Tibial artery (tissue), 4 donors: ENCODE data around the gene CSPG5.

ENCODE experiments used
- DNase-seq, 2 donors: peaks; one replicate each; pipeline ENCODE4 v3.0.0-alpha.2; 2019
- H3K27ac ChIP-seq, 2 donors: fragments of 200-600 bp; sonication (generic) in 1 of 2; 1 replicate in 1 of 2; 2 replicates in 1 of 2; pipeline ENCODE4 v1.5.1; 2018 to 2019; ENCODE audit warnings: mild to moderate bottlenecking in 1 of 2
- H3K27me3 ChIP-seq, 2 donors: fragments of 200-600 bp; sonication (generic) in 1 of 2; one replicate each; pipeline versions ENCODE4 v1.5.1 to v1.6.0; 2016 to 2019
- H3K36me3 ChIP-seq, 3 donors: fragments of 200-600 bp; sonication (generic) in 2 of 3; one replicate each; pipeline ENCODE4 v1.5.1; 2016 to 2019; ENCODE audit warnings: mild to moderate bottlenecking in 2 of 3
- H3K4me1 ChIP-seq, 4 donors: fragments of 200-600 bp; sonication (generic) in 2 of 4; 1 replicate in 3 of 4; 2 replicates in 1 of 4; pipeline ENCODE4 v1.5.1; 2016 to 2019
- H3K4me3 ChIP-seq, 2 donors: fragments of 200-600 bp; sonication (generic) in 1 of 2; 1 replicate in 1 of 2; 2 replicates in 1 of 2; pipeline ENCODE4 v1.5.1; 2018 to 2019; ENCODE audit warnings: mild to moderate bottlenecking in 2 of 2
- H3K9me3 ChIP-seq, 3 donors: fragments of 200-600 bp; sonication (generic) in 1 of 3; one replicate each; pipeline ENCODE4 v1.5.1; 2016 to 2019
- CTCF ChIP-seq, 2 experiments: fragments of 200-600 bp in 1 of 2; fragments of 450-650 bp in 1 of 2; IDR thresholded peaks; one replicate each; pipeline ENCODE4 v1.5.1; 2017 to 2019; ENCODE audit warnings: antibody characterized with exemption in 2 of 2, mild to moderate bottlenecking in 1 of 2, moderate library complexity in 1 of 2
- intact Hi-C: fragments of 100-400 bp; cut with DNase I; formaldehyde crosslinking; loops from one replicate; pipeline ENCODE4 v1.15.0; 2023; ENCODE audit warnings: low total_unique reads

Gene CSPG5

GRCh38 chr3:47586746-47587145 lies 8.1 kb upstream of the CSPG5 start:
- TF ChIP-seq CTCF (IDR thresholded peaks at IDR 0.05), result no peak
- Histone ChIP-seq H3K36me3 (peaks cover 27 to 64% (median 58%) of the 10 kb centered on the region in 3 donors), H3K9me3 (no peaks in the 10 kb centered on the region), H3K4me1 (no peaks in the 10 kb centered on the region), H3K4me3 (no peak overlapping the region), H3K27ac (no peak overlapping the region), H3K27me3 (no peaks in the 10 kb centered on the region)
- DNase-seq, result no peak
- intact Hi-C loops, result no loop called here

GRCh38 chr3:47583320-47584075 lies 4.8 kb upstream of the CSPG5 start:
- TF ChIP-seq CTCF (IDR thresholded peaks at IDR 0.05), result no peak
- DNase-seq, result no peak
- no peak overlapping the region for H3K27ac ChIP-seq
- no peaks in the 10 kb centered on the region for H3K27me3 ChIP-seq
- intact Hi-C loops, result no loop called here
- H3K4me1 ChIP-seq, result peaks cover 0 to 7% (median 6%) of the 10 kb centered on the region in 4 donors
- H3K9me3 ChIP-seq, result no peaks in the 10 kb centered on the region
- peaks cover 8 to 38% (median 35%) of the 10 kb centered on the region in 3 donors for H3K36me3 ChIP-seq
- H3K4me3 ChIP-seq, result no peak overlapping the region

- H3K36me3 ChIP-seq, result peaks cover 0 to 21% (median 20%) of the 10 kb centered on the region in 3 donors
- H3K27me3 ChIP-seq, result no peaks in the 10 kb centered on the region
- intact Hi-C loops, result no loop called here
- DNase-seq, result no peak
- H3K9me3 ChIP-seq, result no peaks in the 10 kb centered on the region
- H3K27ac ChIP-seq, result no peak overlapping the region
- H3K4me3 ChIP-seq, result no peak overlapping the region
- no peak for TF ChIP-seq CTCF (IDR thresholded peaks at IDR 0.05)
- H3K4me1 ChIP-seq, result peaks cover 0 to 19% (median 16%) of the 10 kb centered on the region in 4 donors
These were observed 3.2 kb upstream of the CSPG5 start for GRCh38 chr3:47581835-47582234.

DNA sequence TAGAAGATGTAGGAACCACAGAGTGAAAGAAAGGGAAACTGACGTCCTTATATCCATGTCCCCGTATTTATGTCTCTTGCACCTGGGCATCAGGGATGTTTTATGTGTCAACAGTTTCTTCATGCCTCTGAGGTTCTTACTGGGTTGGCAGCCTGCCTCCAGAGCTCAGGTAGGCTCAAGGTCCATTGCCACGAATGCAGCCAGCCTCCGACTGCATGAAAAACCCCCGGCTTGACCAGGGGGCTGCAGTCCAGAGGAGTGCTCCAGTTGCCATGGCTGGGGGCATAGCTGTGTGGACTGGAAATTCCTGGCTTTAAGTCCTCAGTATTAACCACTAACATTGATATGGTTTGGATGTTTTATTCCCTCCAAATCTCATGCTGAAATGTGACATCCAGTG lies 2.8 kb upstream of the CSPG5 start:
- DNase-seq, result no peak
- Histone ChIP-seq H3K9me3 (no peaks in the 10 kb centered on the region), H3K36me3 (peaks cover 0 to 18% (median 16%) of the 10 kb centered on the region in 3 donors), H3K27ac (no peak overlapping the region), H3K4me3 (no peak overlapping the region), H3K4me1 (peaks cover 0 to 19% (median 16%) of the 10 kb centered on the region in 4 donors), H3K27me3 (no peaks in the 10 kb centered on the region)
- no peak for TF ChIP-seq CTCF (IDR thresholded peaks at IDR 0.05)
- intact Hi-C loops, result no loop called here

- Histone ChIP-seq H3K4me1 (peaks cover 0 to 19% (median 16%) of the 10 kb centered on the region in 4 donors), H3K27ac (no peak overlapping the region), H3K36me3 (peaks cover 0 to 14% (median 8%) of the 10 kb centered on the region in 3 donors), H3K27me3 (no peaks in the 10 kb centered on the region), H3K4me3 (no peak overlapping the region), H3K9me3 (no peaks in the 10 kb centered on the region)
- no peak for TF ChIP-seq CTCF (IDR thresholded peaks at IDR 0.05)
- intact Hi-C loops, result no loop called here
- DNase-seq, result no peak
These were observed 1.8 kb upstream of the CSPG5 start for GRCh38 chr3:47580481-47580880.
